ENCODE measurements around the gene ATP8A2. TPM values are rescaled to one million over a fixed set of nuclear protein-coding genes. Genes with fewer than 3 reads are reported as not detected.
"Not testable (repeated sequence)": the region's sequence is repeated elsewhere in the genome, so short reads cannot be mapped to it uniquely, and the experiment has no call there.

ATP8A2 gene
- total RNA-seq, 1 donor from 2014 or later: 39.1 TPM

DNA sequence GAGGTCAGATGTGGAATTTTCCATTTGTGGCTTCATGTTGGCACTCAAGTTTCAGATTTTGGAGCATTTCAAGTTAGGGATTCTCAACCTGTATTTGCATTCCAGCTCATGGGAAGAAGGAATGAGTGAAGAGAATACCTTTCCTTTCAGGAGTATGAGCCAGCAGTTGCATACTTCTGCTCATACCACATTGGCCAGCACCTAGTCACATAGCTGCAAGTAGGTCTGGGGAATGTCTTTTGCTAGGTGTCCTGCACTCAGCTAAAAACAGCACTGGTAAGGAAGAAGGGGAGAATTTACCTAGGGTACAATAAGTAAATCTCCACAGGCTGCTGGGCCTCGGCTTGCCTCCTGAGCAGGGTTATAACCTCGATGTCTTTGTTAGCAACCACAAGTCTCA lies 24.6 kb upstream of the ATP8A2 start:
- DNase-seq (ENCODE audit: low spot score in 2 of 2, unreplicated experiment in 2 of 2): no peak
- Mint-ChIP-seq H3K9me3 (no peaks in the 10 kb centered on the region), H3K36me3 (no peaks in the 10 kb centered on the region), H3K27ac (no peak overlapping the region), H3K4me3 (no peak overlapping the region), H3K27me3 (ENCODE audit: low read depth) (no peaks in the 10 kb centered on the region), H3K4me1 (peaks cover 2% of the 10 kb centered on the region)
- TF ChIP-seq, protein P1, sequence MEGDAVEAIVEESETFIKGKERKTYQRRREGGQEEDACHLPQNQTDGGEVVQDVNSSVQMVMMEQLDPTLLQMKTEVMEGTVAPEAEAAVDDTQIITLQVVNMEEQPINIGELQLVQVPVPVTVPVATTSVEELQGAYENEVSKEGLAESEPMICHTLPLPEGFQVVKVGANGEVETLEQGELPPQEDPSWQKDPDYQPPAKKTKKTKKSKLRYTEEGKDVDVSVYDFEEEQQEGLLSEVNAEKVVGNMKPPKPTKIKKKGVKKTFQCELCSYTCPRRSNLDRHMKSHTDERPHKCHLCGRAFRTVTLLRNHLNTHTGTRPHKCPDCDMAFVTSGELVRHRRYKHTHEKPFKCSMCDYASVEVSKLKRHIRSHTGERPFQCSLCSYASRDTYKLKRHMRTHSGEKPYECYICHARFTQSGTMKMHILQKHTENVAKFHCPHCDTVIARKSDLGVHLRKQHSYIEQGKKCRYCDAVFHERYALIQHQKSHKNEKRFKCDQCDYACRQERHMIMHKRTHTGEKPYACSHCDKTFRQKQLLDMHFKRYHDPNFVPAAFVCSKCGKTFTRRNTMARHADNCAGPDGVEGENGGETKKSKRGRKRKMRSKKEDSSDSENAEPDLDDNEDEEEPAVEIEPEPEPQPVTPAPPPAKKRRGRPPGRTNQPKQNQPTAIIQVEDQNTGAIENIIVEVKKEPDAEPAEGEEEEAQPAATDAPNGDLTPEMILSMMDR (IDR thresholded peaks at IDR 0.05; ENCODE audit: unreplicated experiment): no peak

DNA sequence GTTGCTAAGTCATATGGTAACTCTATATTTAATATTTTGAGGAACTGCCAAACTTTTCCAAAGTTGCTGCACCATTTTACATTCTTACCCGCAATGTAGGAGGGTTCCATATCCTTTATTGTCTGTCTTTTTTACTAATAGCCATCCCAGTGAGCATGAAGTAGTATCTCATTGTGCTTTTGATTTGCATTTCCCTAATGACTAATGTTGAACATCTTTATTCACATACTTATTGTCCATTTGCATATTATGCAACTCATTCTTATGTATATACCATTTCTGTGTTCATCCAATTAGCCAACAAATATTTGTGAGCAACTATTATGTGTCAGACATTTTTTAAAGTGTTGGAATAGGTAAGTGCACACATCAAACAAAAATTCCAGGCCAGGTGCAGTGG lies 20.4 kb upstream of the ATP8A2 start:
- DNase-seq (ENCODE audit: low spot score in 2 of 2, unreplicated experiment in 2 of 2): no peak
- TF ChIP-seq, protein P1 (IDR thresholded peaks at IDR 0.05; ENCODE audit: unreplicated experiment): no peak
- no peaks in the 10 kb centered on the region for H3K27me3 Mint-ChIP-seq (ENCODE audit: low read depth)
- no peak overlapping the region for H3K4me3 Mint-ChIP-seq
- H3K27ac Mint-ChIP-seq: no peak overlapping the region
- peaks cover 16% of the 10 kb centered on the region for H3K4me1 Mint-ChIP-seq
- H3K9me3 Mint-ChIP-seq: peaks cover 4% of the 10 kb centered on the region
- H3K36me3 Mint-ChIP-seq: no peaks in the 10 kb centered on the region

DNA sequence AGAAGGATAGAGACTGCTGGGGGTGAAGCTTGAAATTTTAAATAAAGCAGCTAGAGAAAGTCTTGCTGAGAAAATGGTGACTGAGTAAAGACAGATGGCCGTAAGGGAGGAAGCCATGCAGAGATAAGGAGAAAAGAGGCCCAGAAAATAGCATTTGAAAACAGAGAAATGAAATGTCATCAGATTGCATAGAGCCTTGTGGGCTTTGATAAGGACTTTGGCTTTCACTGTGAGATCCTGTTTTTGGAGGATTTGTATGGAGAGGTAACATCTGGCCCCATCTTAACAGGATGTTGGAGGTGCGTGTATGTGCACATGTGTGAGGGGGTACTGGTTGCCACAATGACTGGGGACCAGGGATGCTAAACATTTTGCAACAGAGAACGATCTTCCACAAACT lies 19.5 kb upstream of the ATP8A2 start:
- TF ChIP-seq, protein P1 (IDR thresholded peaks at IDR 0.05; ENCODE audit: unreplicated experiment): no peak
- H3K9me3 Mint-ChIP-seq: peaks cover 4% of the 10 kb centered on the region
- no peak for DNase-seq (ENCODE audit: low spot score in 2 of 2, unreplicated experiment in 2 of 2)
- H3K27ac Mint-ChIP-seq: peak overlapping the region; percentile 55
- no peaks in the 10 kb centered on the region for H3K27me3 Mint-ChIP-seq (ENCODE audit: low read depth)
- H3K36me3 Mint-ChIP-seq: no peaks in the 10 kb centered on the region
- H3K4me1 Mint-ChIP-seq: peaks cover 16% of the 10 kb centered on the region
- no peak overlapping the region for H3K4me3 Mint-ChIP-seq

DNA sequence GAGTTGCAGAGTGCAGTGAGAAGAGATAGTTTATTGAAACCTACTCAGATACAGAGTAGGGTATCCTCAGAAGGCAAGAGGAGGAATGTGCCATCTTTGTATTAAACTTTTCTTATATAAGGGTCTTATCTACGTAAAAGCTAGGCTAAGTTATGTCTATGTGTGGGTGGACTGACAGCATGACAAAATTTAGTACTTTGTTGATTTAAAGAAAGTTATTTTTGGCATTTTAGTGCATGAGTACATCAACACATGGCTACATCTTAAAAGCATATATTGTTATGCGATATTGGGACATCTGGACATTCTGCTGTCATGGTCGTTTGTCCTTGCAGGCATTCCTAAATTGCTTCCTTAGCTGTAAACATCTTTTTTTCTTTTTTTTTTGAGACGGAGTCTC lies 19.0 kb upstream of the ATP8A2 start:
- Mint-ChIP-seq H3K27ac (peak overlapping the region; percentile 55), H3K4me1 (peaks cover 16% of the 10 kb centered on the region), H3K36me3 (no peaks in the 10 kb centered on the region), H3K9me3 (peaks cover 4% of the 10 kb centered on the region), H3K27me3 (ENCODE audit: low read depth) (no peaks in the 10 kb centered on the region), H3K4me3 (no peak overlapping the region)
- TF ChIP-seq, protein P1 (IDR thresholded peaks at IDR 0.05; ENCODE audit: unreplicated experiment): no peak
- no peak for DNase-seq (ENCODE audit: low spot score in 2 of 2, unreplicated experiment in 2 of 2)

DNA sequence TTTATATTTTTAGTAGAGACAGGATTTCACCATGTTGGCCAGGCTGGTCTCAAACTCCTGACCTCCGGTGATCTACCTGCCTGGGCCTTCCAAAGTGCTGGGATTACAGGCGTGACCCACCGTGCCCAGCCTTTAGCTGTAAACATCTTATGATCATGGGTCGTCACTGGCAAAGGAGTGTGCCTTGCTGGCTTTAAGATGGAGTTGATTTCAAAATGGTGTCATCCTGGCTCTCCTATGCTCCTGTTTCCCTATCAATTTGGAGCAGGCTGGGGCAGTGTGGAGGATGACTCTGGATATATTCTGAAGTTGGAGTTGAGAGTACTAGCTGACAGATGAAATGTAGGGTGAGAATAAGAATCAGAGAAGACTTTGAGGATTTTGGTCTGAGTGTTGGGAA lies 18.4 kb upstream of the ATP8A2 start:
- TF ChIP-seq, protein P1 (IDR thresholded peaks at IDR 0.05; ENCODE audit: unreplicated experiment): no peak
- Mint-ChIP-seq H3K27me3 (ENCODE audit: low read depth) (peaks cover 2% of the 10 kb centered on the region), H3K4me1 (peaks cover 16% of the 10 kb centered on the region), H3K36me3 (no peaks in the 10 kb centered on the region), H3K9me3 (peaks cover 4% of the 10 kb centered on the region), H3K4me3 (no peak overlapping the region), H3K27ac (no peak overlapping the region)
- no peak for DNase-seq (ENCODE audit: low spot score in 2 of 2, unreplicated experiment in 2 of 2)

DNA sequence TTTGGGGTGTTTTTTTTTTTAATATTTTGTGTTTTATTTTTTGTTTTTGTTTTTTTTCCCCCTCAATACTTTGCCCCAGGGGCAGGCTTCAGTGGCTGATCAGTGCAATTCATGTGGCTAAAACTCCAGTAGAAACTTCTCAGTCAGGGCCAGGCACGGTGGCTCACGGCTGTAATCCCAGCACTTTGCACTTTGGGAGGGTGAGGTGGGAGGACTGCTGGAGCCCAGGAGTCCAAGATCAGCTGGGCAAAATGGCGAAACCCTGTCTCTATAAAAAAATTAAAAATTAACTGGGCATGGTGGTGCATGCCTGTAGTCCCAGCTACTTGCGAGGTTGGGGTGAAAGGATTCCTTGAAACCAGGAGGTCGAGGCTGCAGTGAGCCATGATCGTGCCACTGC lies 17.4 kb upstream of the ATP8A2 start:
- TF ChIP-seq, protein P1 (IDR thresholded peaks at IDR 0.05; ENCODE audit: unreplicated experiment): no peak
- H3K27me3 Mint-ChIP-seq (ENCODE audit: low read depth): peaks cover 2% of the 10 kb centered on the region
- H3K36me3 Mint-ChIP-seq: no peaks in the 10 kb centered on the region
- no peak overlapping the region for H3K27ac Mint-ChIP-seq
- H3K4me3 Mint-ChIP-seq: no peak overlapping the region
- DNase-seq (ENCODE audit: low spot score in 2 of 2, unreplicated experiment in 2 of 2): no peak
- peaks cover 16% of the 10 kb centered on the region for H3K4me1 Mint-ChIP-seq
- peaks cover 6% of the 10 kb centered on the region for H3K9me3 Mint-ChIP-seq

DNA sequence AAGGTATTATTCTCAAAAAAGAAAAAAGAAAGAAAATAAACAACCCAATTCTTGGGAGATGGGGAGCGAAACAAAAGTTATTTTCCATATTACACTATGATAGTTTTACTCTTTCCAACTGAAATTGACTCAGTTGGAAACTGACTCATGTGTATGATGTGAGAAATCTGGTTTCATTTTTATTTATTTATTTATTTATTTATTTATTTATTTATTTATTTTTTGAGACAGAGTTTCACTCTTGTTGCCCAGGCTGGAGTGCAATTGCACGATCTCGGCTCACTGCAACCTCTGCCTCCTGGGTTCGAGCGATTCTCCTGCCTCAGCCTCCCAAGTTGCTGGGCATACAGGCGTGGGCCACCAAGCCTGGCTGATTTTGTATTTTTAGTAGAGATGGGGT lies 11.3 kb upstream of the ATP8A2 start:
- H3K36me3 Mint-ChIP-seq; DNase-seq (ENCODE audit: low spot score in 2 of 2, unreplicated experiment in 2 of 2); H3K27me3 Mint-ChIP-seq (ENCODE audit: low read depth); H3K4me1 Mint-ChIP-seq; H3K27ac Mint-ChIP-seq; H3K4me3 Mint-ChIP-seq: not testable (repeated sequence)
- H3K9me3 Mint-ChIP-seq: peaks cover 11% of the 10 kb centered on the region

All from mesothelial cell of epicardium (in vitro differentiated cells).